ENCODE data around the gene ERCC4. TPM values are rescaled to one million over a fixed set of nuclear protein-coding genes. Genes with fewer than 3 reads are reported as not detected.

The ERCC4 gene
- total RNA-seq, 4 donors from 2014 or later: 2.5 to 13.2 (median 4.8) TPM

- Histone ChIP-seq H3K27ac (no peak overlapping the region), H3K4me3 (no peak overlapping the region), H3K36me3 (no peaks in the 10 kb centered on the region), H3K9me3 (no peaks in the 10 kb centered on the region), H3K27me3 (no peaks in the 10 kb centered on the region), H3K4me1 (peaks cover 0 to 10% (median 4%) of the 10 kb centered on the region in 4 donors)
- DNase-seq: no peak
- TF ChIP-seq CTCF (IDR thresholded peaks at IDR 0.05) (no peak), POLR2A (IDR thresholded peaks at IDR 0.05) (no peak)
These were observed 74.5 kb downstream of the ERCC4 start for GRCh38 chr16:13994239-13995106.

GRCh38 chr16:13995194-13995593 lies 75.2 kb downstream of the ERCC4 start:
- Histone ChIP-seq H3K9me3 (no peaks in the 10 kb centered on the region), H3K4me3 (no peak overlapping the region), H3K27me3 (no peaks in the 10 kb centered on the region), H3K27ac (no peak overlapping the region), H3K36me3 (no peaks in the 10 kb centered on the region), H3K4me1 (peaks cover 0 to 13% (median 5%) of the 10 kb centered on the region in 4 donors)
- no peak for TF ChIP-seq POLR2A (IDR thresholded peaks at IDR 0.05)
- TF ChIP-seq CTCF (IDR thresholded peaks at IDR 0.05): no peak
- no peak for DNase-seq

- Histone ChIP-seq H3K27ac (no peak overlapping the region), H3K27me3 (no peaks in the 10 kb centered on the region), H3K36me3 (no peaks in the 10 kb centered on the region), H3K4me1 (peaks cover 0 to 13% (median 5%) of the 10 kb centered on the region in 4 donors), H3K4me3 (no peak overlapping the region), H3K9me3 (no peaks in the 10 kb centered on the region)
- no peak for TF ChIP-seq CTCF (IDR thresholded peaks at IDR 0.05)
- no peak for TF ChIP-seq POLR2A (IDR thresholded peaks at IDR 0.05)
- no peak for DNase-seq
These were observed 76.9 kb downstream of the ERCC4 start for GRCh38 chr16:13996778-13997288.

GRCh38 chr16:13997526-13997925 lies 77.6 kb downstream of the ERCC4 start:
- no peak for DNase-seq
- H3K4me1 ChIP-seq: peaks cover 0 to 13% (median 5%) of the 10 kb centered on the region in 4 donors
- TF ChIP-seq CTCF (IDR thresholded peaks at IDR 0.05): no peak
- TF ChIP-seq POLR2A (IDR thresholded peaks at IDR 0.05): no peak
- H3K27ac ChIP-seq: peak overlapping the region in 1 of 4 donors; percentile 58
- H3K36me3 ChIP-seq: no peaks in the 10 kb centered on the region
- no peak overlapping the region for H3K4me3 ChIP-seq
- H3K9me3 ChIP-seq: no peaks in the 10 kb centered on the region
- H3K27me3 ChIP-seq: no peaks in the 10 kb centered on the region

- Histone ChIP-seq H3K27me3 (no peaks in the 10 kb centered on the region), H3K9me3 (no peaks in the 10 kb centered on the region), H3K27ac (peak overlapping the region in 1 of 4 donors; percentile 58), H3K36me3 (no peaks in the 10 kb centered on the region), H3K4me3 (no peak overlapping the region), H3K4me1 (peaks cover 0 to 13% (median 5%) of the 10 kb centered on the region in 4 donors)
- DNase-seq: peak in 2 of 3 donors; percentile 62
- TF ChIP-seq CTCF (IDR thresholded peaks at IDR 0.05): no peak
- no peak for TF ChIP-seq POLR2A (IDR thresholded peaks at IDR 0.05)
These were observed 78.0 kb downstream of the ERCC4 start for GRCh38 chr16:13997933-13998332.

All from Peyer's patch (tissue), 4 donors.